Thyroid gland (tissue), 4 donors: Measurements from ENCODE around the gene PGM2L1.

Experiments
- POLR2A ChIP-seq, 2 donors: fragments of 450-650 bp; IDR thresholded peaks; one replicate each; pipeline ENCODE4 v1.6.1; 2017; ENCODE audit warnings: antibody characterized with exemption in 2 of 2, mild to moderate bottlenecking in 2 of 2, moderate library complexity in 1 of 2
- TF ChIP-seq, protein P1 (sequence below), 6 experiments: fragments of 200-600 bp in 3 of 6; fragments of 450-650 bp in 3 of 6; sonication (generic) in 3 of 6; IDR thresholded peaks; one replicate each; pipeline ENCODE4 v1.5.1; 2016 to 2019; ENCODE audit warnings: antibody characterized with exemption in 6 of 6, mild to moderate bottlenecking in 2 of 6, inconsistent platforms in 1 of 6, moderate library complexity in 1 of 6

- TF ChIP-seq, protein P1, sequence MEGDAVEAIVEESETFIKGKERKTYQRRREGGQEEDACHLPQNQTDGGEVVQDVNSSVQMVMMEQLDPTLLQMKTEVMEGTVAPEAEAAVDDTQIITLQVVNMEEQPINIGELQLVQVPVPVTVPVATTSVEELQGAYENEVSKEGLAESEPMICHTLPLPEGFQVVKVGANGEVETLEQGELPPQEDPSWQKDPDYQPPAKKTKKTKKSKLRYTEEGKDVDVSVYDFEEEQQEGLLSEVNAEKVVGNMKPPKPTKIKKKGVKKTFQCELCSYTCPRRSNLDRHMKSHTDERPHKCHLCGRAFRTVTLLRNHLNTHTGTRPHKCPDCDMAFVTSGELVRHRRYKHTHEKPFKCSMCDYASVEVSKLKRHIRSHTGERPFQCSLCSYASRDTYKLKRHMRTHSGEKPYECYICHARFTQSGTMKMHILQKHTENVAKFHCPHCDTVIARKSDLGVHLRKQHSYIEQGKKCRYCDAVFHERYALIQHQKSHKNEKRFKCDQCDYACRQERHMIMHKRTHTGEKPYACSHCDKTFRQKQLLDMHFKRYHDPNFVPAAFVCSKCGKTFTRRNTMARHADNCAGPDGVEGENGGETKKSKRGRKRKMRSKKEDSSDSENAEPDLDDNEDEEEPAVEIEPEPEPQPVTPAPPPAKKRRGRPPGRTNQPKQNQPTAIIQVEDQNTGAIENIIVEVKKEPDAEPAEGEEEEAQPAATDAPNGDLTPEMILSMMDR (IDR thresholded peaks at IDR 0.05) = no peak
- no peak for TF ChIP-seq POLR2A (IDR thresholded peaks at IDR 0.05)
Observed at GRCh38 chr11:74417379-74417804, 19.2 kb upstream of the PGM2L1 start.
